ENCODE data around the gene PARVA. TPM values are rescaled to one million over a fixed set of nuclear protein-coding genes. Genes with fewer than 3 reads are reported as not detected.

PARVA gene
- total RNA-seq, 1 donor from 2014 or later = 75.4 TPM

GRCh38 chr11:12449961-12450715, 72.8 kb downstream of the PARVA start:
- TF ChIP-seq CTCF (IDR thresholded peaks at IDR 0.05; ENCODE audit: borderline replicate concordance) = no peak
- Histone ChIP-seq H3K9me3 (replicated peaks) (no peaks in the 10 kb centered on the region), H3K4me1 (peaks cover 86% of the 10 kb centered on the region)

GRCh38 chr11:12451179-12451814, 73.9 kb downstream of the PARVA start:
- H3K4me3 ChIP-seq = no peak overlapping the region
- DNase-seq = no peak
- no peak for TF ChIP-seq CTCF (IDR thresholded peaks at IDR 0.05; ENCODE audit: borderline replicate concordance)
- peaks cover 94% of the 10 kb centered on the region for H3K4me1 ChIP-seq
- intact Hi-C loops (cut with micrococcal nuclease) = no loop called here
- no peaks in the 10 kb centered on the region for H3K36me3 ChIP-seq
- H3K9me3 ChIP-seq (replicated peaks) = no peaks in the 10 kb centered on the region
- no peaks in the 10 kb centered on the region for H3K27me3 ChIP-seq (ENCODE audit: low read depth)
- no peak overlapping the region for H3K27ac ChIP-seq (replicated peaks)

More at GRCh38 chr11:12449961-12450715, 72.8 kb downstream of the PARVA start:
- H3K36me3 ChIP-seq = no peaks in the 10 kb centered on the region
- no peak for DNase-seq
- no peak overlapping the region for H3K27ac ChIP-seq (replicated peaks)
- H3K4me3 ChIP-seq = no peak overlapping the region
- intact Hi-C loops (cut with micrococcal nuclease) = no loop called here
- H3K27me3 ChIP-seq (ENCODE audit: low read depth) = no peaks in the 10 kb centered on the region

GRCh38 chr11:12453243-12453642, 75.9 kb downstream of the PARVA start:
- H3K4me3 ChIP-seq = no peak overlapping the region
- H3K4me1 ChIP-seq = peaks cover 94% of the 10 kb centered on the region
- intact Hi-C loops (cut with micrococcal nuclease) = no loop called here
- H3K27ac ChIP-seq (replicated peaks) = no peak overlapping the region
- TF ChIP-seq CTCF (IDR thresholded peaks at IDR 0.05; ENCODE audit: borderline replicate concordance) = no peak
- no peaks in the 10 kb centered on the region for H3K36me3 ChIP-seq
- no peaks in the 10 kb centered on the region for H3K27me3 ChIP-seq (ENCODE audit: low read depth)
- no peak for DNase-seq
- no peaks in the 10 kb centered on the region for H3K9me3 ChIP-seq (replicated peaks)

GRCh38 chr11:12454782-12455181, 77.4 kb downstream of the PARVA start:
- H3K4me3 ChIP-seq = no peak overlapping the region
- no peak for DNase-seq
- peaks cover 94% of the 10 kb centered on the region for H3K4me1 ChIP-seq
- H3K9me3 ChIP-seq (replicated peaks) = no peaks in the 10 kb centered on the region
- intact Hi-C loops (cut with micrococcal nuclease) = no loop called here
- H3K27me3 ChIP-seq (ENCODE audit: low read depth) = no peaks in the 10 kb centered on the region
- no peak overlapping the region for H3K27ac ChIP-seq (replicated peaks)
- no peaks in the 10 kb centered on the region for H3K36me3 ChIP-seq
- TF ChIP-seq CTCF (IDR thresholded peaks at IDR 0.05; ENCODE audit: borderline replicate concordance) = no peak

- no peak for TF ChIP-seq CTCF (IDR thresholded peaks at IDR 0.05; ENCODE audit: borderline replicate concordance)
- Histone ChIP-seq H3K4me1 (peaks cover 96% of the 10 kb centered on the region), H3K27me3 (ENCODE audit: low read depth) (no peaks in the 10 kb centered on the region), H3K4me3 (no peak overlapping the region), H3K36me3 (no peaks in the 10 kb centered on the region), H3K9me3 (replicated peaks) (no peaks in the 10 kb centered on the region), H3K27ac (replicated peaks) (no peak overlapping the region)
- intact Hi-C loops (cut with micrococcal nuclease) = no loop called here
- no peak for DNase-seq
These were observed 78.6 kb downstream of the PARVA start for GRCh38 chr11:12455938-12456337.
